HG03457 (cell line): ENCODE measurements around the gene CIDEC.

Source experiments
- ATAC-seq: cut with Tn5 transposase; IDR thresholded peaks from one replicate; pipeline ENCODE4 v1.9.1; 2021; ENCODE audit warnings: moderate number of reproducible peaks; ENCODE audit not compliant: unreplicated experiment

The CIDEC gene

GRCh38 chr3:9817436-9817835, 62.6 kb downstream of the CIDEC start:
- ATAC-seq, result no peak
